ENCODE data around the gene SGK1. TPM values are rescaled to one million over a fixed set of nuclear protein-coding genes. Genes with fewer than 3 reads are reported as not detected.

SGK1 gene
- polyA plus RNA-seq, 1 donor from 2014 or later = 10.3 TPM

DNA sequence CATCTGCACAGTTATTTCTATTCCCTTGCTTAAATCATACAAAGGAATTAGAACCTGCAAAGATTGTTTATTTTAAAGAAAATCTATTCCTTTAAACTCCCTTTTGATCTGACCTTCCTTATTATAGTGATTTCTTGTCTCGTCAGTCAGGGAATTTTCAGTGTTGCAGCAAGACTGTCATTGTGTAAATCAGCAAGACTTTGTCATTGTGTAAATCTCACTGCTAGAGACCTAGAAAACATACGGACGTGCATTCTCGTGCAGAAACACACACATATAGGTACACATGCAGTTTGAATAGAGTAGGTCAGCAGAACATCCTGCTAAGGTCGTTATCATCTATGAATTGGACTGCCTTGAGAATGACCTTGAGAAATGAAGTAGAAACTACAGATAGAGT lies 6.2 kb upstream of the SGK1 start:
- no peaks in the 10 kb centered on the region for H3K79me2 ChIP-seq (replicated peaks; ENCODE audit: insufficient read depth, low read length)
- no peaks in the 10 kb centered on the region for H3F3A ChIP-seq (ENCODE audit: insufficient read depth, low read length, poor library complexity, severe bottlenecking)
- H3K4me2 ChIP-seq (ENCODE audit: low read length) = no peak overlapping the region
- no peaks in the 10 kb centered on the region for H3K9me2 ChIP-seq (ENCODE audit: insufficient read depth, low read length)
- peak overlapping the region; percentile 39 for H3K27ac ChIP-seq (ENCODE audit: low read length)
- peak overlapping the region; percentile 30 for H3K4me3 ChIP-seq (ENCODE audit: low read length)
- no peaks in the 10 kb centered on the region for H3K36me3 ChIP-seq (ENCODE audit: insufficient read depth, low read length)
- H4K20me1 ChIP-seq (ENCODE audit: insufficient read depth) = no peaks in the 10 kb centered on the region
- peak overlapping the region; percentile 3 for H3K9ac ChIP-seq (ENCODE audit: low read length)
- H3K9me3 ChIP-seq (ENCODE audit: low read length) = no peaks in the 10 kb centered on the region
- no peak overlapping the region for H2AFZ ChIP-seq (ENCODE audit: low read depth, low read length)
- no peaks in the 10 kb centered on the region for H3K27me3 ChIP-seq (ENCODE audit: insufficient read depth, low read depth, low read length)
- TF ChIP-seq, protein P1, sequence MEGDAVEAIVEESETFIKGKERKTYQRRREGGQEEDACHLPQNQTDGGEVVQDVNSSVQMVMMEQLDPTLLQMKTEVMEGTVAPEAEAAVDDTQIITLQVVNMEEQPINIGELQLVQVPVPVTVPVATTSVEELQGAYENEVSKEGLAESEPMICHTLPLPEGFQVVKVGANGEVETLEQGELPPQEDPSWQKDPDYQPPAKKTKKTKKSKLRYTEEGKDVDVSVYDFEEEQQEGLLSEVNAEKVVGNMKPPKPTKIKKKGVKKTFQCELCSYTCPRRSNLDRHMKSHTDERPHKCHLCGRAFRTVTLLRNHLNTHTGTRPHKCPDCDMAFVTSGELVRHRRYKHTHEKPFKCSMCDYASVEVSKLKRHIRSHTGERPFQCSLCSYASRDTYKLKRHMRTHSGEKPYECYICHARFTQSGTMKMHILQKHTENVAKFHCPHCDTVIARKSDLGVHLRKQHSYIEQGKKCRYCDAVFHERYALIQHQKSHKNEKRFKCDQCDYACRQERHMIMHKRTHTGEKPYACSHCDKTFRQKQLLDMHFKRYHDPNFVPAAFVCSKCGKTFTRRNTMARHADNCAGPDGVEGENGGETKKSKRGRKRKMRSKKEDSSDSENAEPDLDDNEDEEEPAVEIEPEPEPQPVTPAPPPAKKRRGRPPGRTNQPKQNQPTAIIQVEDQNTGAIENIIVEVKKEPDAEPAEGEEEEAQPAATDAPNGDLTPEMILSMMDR (IDR thresholded peaks at IDR 0.05; ENCODE audit: poor library complexity, severe bottlenecking) = no peak
- TF ChIP-seq RAD21 (conservative IDR thresholded peaks at IDR 0.05) (no peak), EP300 (conservative IDR thresholded peaks at IDR 0.05; ENCODE audit: poor library complexity, severe bottlenecking) (peak; percentile 7), POLR2AphosphoS5 (IDR thresholded peaks at IDR 0.05) (peak; percentile 17), SMC3 (conservative IDR thresholded peaks at IDR 0.05; ENCODE audit: poor library complexity) (no peak)

DNA sequence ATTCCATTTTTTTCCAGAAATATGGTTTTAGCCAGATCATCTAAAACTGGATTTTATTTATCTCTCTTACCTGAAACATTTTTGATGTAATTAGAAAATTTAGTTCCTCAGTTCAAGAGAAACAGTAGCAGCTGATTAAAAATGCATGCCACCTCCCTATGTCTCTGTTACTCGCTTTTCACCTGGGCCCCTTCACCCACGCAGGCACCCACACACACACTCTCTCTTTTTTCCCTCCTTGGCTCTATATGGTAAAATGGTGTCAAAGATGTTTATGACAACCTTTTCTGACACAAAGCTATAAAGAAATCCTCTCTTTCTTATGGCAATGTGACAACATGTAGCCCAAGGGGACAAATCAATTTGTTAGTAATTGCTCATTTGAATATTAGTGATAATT lies 5.8 kb upstream of the SGK1 start:
- Histone ChIP-seq H3K36me3 (ENCODE audit: insufficient read depth, low read length) (no peaks in the 10 kb centered on the region), H3K27ac (ENCODE audit: low read length) (peak overlapping the region; percentile 39), H2AFZ (ENCODE audit: low read depth, low read length) (no peak overlapping the region), H3K27me3 (ENCODE audit: insufficient read depth, low read depth, low read length) (no peaks in the 10 kb centered on the region), H3F3A (ENCODE audit: insufficient read depth, low read length, poor library complexity, severe bottlenecking) (no peaks in the 10 kb centered on the region), H3K4me2 (ENCODE audit: low read length) (no peak overlapping the region), H3K9ac (ENCODE audit: low read length) (peak overlapping the region; percentile 3), H3K4me3 (ENCODE audit: low read length) (peak overlapping the region; percentile 30), H3K9me2 (ENCODE audit: insufficient read depth, low read length) (no peaks in the 10 kb centered on the region), H3K9me3 (ENCODE audit: low read length) (no peaks in the 10 kb centered on the region), H3K79me2 (replicated peaks; ENCODE audit: insufficient read depth, low read length) (no peaks in the 10 kb centered on the region), H4K20me1 (ENCODE audit: insufficient read depth) (no peaks in the 10 kb centered on the region)
- TF ChIP-seq TAF1 (IDR thresholded peaks at IDR 0.05; ENCODE audit: low read depth) (no peak), EZH2 (IDR thresholded peaks at IDR 0.05; ENCODE audit: borderline replicate concordance, insufficient read depth, low read length, poor library complexity, severe bottlenecking) (no peak), EP300 (conservative IDR thresholded peaks at IDR 0.05; ENCODE audit: poor library complexity, severe bottlenecking) (peak; percentile 31), POLR2AphosphoS5 (IDR thresholded peaks at IDR 0.05) (peak; percentile 49), MXI1 (conservative IDR thresholded peaks at IDR 0.05; ENCODE audit: poor library complexity, severe bottlenecking) (no peak)
- TF ChIP-seq, protein P2, sequence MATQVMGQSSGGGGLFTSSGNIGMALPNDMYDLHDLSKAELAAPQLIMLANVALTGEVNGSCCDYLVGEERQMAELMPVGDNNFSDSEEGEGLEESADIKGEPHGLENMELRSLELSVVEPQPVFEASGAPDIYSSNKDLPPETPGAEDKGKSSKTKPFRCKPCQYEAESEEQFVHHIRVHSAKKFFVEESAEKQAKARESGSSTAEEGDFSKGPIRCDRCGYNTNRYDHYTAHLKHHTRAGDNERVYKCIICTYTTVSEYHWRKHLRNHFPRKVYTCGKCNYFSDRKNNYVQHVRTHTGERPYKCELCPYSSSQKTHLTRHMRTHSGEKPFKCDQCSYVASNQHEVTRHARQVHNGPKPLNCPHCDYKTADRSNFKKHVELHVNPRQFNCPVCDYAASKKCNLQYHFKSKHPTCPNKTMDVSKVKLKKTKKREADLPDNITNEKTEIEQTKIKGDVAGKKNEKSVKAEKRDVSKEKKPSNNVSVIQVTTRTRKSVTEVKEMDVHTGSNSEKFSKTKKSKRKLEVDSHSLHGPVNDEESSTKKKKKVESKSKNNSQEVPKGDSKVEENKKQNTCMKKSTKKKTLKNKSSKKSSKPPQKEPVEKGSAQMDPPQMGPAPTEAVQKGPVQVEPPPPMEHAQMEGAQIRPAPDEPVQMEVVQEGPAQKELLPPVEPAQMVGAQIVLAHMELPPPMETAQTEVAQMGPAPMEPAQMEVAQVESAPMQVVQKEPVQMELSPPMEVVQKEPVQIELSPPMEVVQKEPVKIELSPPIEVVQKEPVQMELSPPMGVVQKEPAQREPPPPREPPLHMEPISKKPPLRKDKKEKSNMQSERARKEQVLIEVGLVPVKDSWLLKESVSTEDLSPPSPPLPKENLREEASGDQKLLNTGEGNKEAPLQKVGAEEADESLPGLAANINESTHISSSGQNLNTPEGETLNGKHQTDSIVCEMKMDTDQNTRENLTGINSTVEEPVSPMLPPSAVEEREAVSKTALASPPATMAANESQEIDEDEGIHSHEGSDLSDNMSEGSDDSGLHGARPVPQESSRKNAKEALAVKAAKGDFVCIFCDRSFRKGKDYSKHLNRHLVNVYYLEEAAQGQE (IDR thresholded peaks at IDR 0.05; ENCODE audit: borderline replicate concordance) = no peak

DNA sequence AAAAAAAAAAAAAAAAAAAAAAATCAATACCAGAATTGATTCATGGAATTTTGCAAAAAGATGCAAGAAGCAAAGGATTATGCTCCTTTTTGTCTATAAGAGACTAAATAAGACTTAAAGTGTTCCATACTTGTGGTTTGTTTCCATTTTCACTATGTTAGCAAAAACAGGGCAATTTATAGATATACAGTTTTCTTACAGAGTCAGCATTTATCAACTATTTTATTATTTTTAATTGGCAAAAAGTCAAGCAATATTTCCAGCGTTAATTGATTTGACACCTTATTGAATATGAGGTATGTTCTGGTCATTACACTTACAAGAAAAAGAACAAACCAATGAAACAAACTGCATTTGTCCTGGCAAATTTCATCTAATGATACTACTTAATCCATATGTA lies 5.4 kb upstream of the SGK1 start:
- Histone ChIP-seq H3K27ac (ENCODE audit: low read length) (no peak overlapping the region), H4K20me1 (ENCODE audit: insufficient read depth) (no peaks in the 10 kb centered on the region), H3K4me2 (ENCODE audit: low read length) (no peak overlapping the region), H3K79me2 (replicated peaks; ENCODE audit: insufficient read depth, low read length) (no peaks in the 10 kb centered on the region), H3K4me3 (ENCODE audit: low read length) (no peak overlapping the region), H3K36me3 (ENCODE audit: insufficient read depth, low read length) (no peaks in the 10 kb centered on the region), H3K27me3 (ENCODE audit: insufficient read depth, low read depth, low read length) (no peaks in the 10 kb centered on the region), H2AFZ (ENCODE audit: low read depth, low read length) (no peak overlapping the region), H3K9me3 (ENCODE audit: low read length) (no peaks in the 10 kb centered on the region), H3F3A (ENCODE audit: insufficient read depth, low read length, poor library complexity, severe bottlenecking) (peaks cover 2% of the 10 kb centered on the region), H3K9ac (ENCODE audit: low read length) (no peak overlapping the region), H3K9me2 (ENCODE audit: insufficient read depth, low read length) (no peaks in the 10 kb centered on the region)
- TF ChIP-seq SMC3 (conservative IDR thresholded peaks at IDR 0.05; ENCODE audit: poor library complexity) (no peak), RAD21 (conservative IDR thresholded peaks at IDR 0.05) (no peak), TAF1 (IDR thresholded peaks at IDR 0.05; ENCODE audit: low read depth) (no peak), EP300 (conservative IDR thresholded peaks at IDR 0.05; ENCODE audit: poor library complexity, severe bottlenecking) (no peak), POLR2AphosphoS5 (IDR thresholded peaks at IDR 0.05) (no peak), MXI1 (conservative IDR thresholded peaks at IDR 0.05; ENCODE audit: poor library complexity, severe bottlenecking) (no peak), EZH2 (IDR thresholded peaks at IDR 0.05; ENCODE audit: borderline replicate concordance, insufficient read depth, low read length, poor library complexity, severe bottlenecking) (no peak)
- TF ChIP-seq, protein P2 (IDR thresholded peaks at IDR 0.05; ENCODE audit: borderline replicate concordance) = no peak
- TF ChIP-seq, protein P1 (IDR thresholded peaks at IDR 0.05; ENCODE audit: poor library complexity, severe bottlenecking) = no peak
